Hindlimb muscle (tissue), 1 donor: ENCODE measurements around the gene BRD1. TPM values are rescaled to one million over a fixed set of nuclear protein-coding genes. Genes with fewer than 3 reads are reported as not detected.

Source experiments
- DNase-seq: peaks from one replicate; pipeline ENCODE4 v3.0.0-alpha.2; 2013
- polyA plus RNA-seq: library from polyadenylated mRNA; unstranded; fragments of 120-200 nt; gene quantifications from one replicate; pipeline ENCODE4 v1.2.1, GENCODE V29; 2013; ENCODE audit not compliant: insufficient read length

The BRD1 gene
- polyA plus RNA-seq, 1 donor, result 31.0 TPM

GRCh38 chr22:49726701-49727101 lies 101.0 kb downstream of the BRD1 start:
- no peak for DNase-seq

GRCh38 chr22:49726022-49726681 lies 101.5 kb downstream of the BRD1 start:
- no peak for DNase-seq

GRCh38 chr22:49725516-49725915 lies 102.2 kb downstream of the BRD1 start:
- no peak for DNase-seq

- DNase-seq, result peak; percentile 19
Observed at GRCh38 chr22:49724893-49725489, 102.7 kb downstream of the BRD1 start.

- DNase-seq, result no peak
Observed at GRCh38 chr22:49724030-49724892, 103.4 kb downstream of the BRD1 start.

- DNase-seq, result no peak
Observed at GRCh38 chr22:49723478-49724029, 104.1 kb downstream of the BRD1 start.

Other genes starting within 250 kb of the BRD1 start
- gene ZBED4, start 26.0 kb upstream of the BRD1 start, polyA plus RNA-seq, result 13.5 TPM
- 16.4 TPM for gene ALG12, start 90.6 kb upstream of the BRD1 start, polyA plus RNA-seq
- 19.4 TPM for gene CRELD2, start 90.8 kb upstream of the BRD1 start, polyA plus RNA-seq
- gene PIM3, start 132.9 kb upstream of the BRD1 start, polyA plus RNA-seq, result 19.8 TPM
- not detected for gene IL17REL, start 184.9 kb upstream of the BRD1 start, polyA plus RNA-seq
- gene TTLL8, start 230.4 kb upstream of the BRD1 start, polyA plus RNA-seq, result not detected